Neural progenitor cell (in vitro differentiated cells): ENCODE results near the gene ITCH.

Experiments used
- EZH2 ChIP-seq: fragments of 200-600 bp; sonication (generic); IDR thresholded peaks from 2 replicates; pipeline ENCODE4 v1.6.1; 2017; ENCODE audit warnings: antibody characterized with exemption, mild to moderate bottlenecking, moderate library complexity
- EZH2phosphoT487 ChIP-seq: fragments of 200-600 bp; sonication (generic); IDR thresholded peaks from 2 replicates; pipeline ENCODE4 v1.6.1; 2017; ENCODE audit warnings: antibody characterized with exemption
- TF ChIP-seq, protein P1 (sequence below): fragments of 200-600 bp; sonication (generic); IDR thresholded peaks from 2 replicates; pipeline ENCODE4 v1.5.1; 2017; ENCODE audit warnings: antibody characterized with exemption, mild to moderate bottlenecking

DNA sequence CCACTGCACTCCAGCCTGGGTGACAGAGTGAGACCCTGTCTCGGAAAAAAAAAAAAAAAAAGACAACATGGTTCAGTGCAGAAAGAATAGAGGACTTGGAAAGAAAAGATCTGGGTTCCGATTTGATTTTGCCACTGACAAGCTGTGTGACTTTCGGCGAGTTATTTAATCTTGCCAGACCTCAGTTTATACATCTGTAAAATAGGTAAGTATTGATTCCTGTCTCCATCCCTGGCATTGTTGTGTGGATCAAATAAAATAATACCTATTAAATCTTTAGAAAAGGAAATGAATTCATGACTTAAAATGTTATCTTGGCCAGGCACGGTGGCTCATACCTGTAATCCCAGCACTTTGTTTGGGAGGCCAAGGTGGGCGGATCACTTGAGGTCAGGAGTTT, 7.0 kb downstream of the ITCH start:
- TF ChIP-seq, protein P1, sequence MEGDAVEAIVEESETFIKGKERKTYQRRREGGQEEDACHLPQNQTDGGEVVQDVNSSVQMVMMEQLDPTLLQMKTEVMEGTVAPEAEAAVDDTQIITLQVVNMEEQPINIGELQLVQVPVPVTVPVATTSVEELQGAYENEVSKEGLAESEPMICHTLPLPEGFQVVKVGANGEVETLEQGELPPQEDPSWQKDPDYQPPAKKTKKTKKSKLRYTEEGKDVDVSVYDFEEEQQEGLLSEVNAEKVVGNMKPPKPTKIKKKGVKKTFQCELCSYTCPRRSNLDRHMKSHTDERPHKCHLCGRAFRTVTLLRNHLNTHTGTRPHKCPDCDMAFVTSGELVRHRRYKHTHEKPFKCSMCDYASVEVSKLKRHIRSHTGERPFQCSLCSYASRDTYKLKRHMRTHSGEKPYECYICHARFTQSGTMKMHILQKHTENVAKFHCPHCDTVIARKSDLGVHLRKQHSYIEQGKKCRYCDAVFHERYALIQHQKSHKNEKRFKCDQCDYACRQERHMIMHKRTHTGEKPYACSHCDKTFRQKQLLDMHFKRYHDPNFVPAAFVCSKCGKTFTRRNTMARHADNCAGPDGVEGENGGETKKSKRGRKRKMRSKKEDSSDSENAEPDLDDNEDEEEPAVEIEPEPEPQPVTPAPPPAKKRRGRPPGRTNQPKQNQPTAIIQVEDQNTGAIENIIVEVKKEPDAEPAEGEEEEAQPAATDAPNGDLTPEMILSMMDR, result no peak
- no peak for TF ChIP-seq EZH2
- TF ChIP-seq EZH2phosphoT487, result no peak
